Adrenal gland (tissue), 5 donors: ENCODE measurements around the gene LMX1B.

ENCODE experiments used
- CTCF ChIP-seq, 6 experiments: fragments of 450-650 bp in 4 of 6; fragments of 200-600 bp in 2 of 6; sonication (generic) in 1 of 6; IDR thresholded peaks; 1 replicate in 5 of 6; 2 replicates in 1 of 6; pipeline versions ENCODE4 v1.5.1 to v1.8.0; 2016 to 2021; ENCODE audit warnings: antibody characterized with exemption in 6 of 6, mild to moderate bottlenecking in 2 of 6, moderate library complexity in 1 of 6
- POLR2A ChIP-seq, 2 donors: fragments of 450-650 bp; IDR thresholded peaks; one replicate each; pipeline ENCODE4 v1.6.1; 2017; ENCODE audit warnings: antibody characterized with exemption in 2 of 2, mild to moderate bottlenecking in 2 of 2, moderate library complexity in 1 of 2
- donor health status: DM: no; HTN: no; CAD: no.

DNA sequence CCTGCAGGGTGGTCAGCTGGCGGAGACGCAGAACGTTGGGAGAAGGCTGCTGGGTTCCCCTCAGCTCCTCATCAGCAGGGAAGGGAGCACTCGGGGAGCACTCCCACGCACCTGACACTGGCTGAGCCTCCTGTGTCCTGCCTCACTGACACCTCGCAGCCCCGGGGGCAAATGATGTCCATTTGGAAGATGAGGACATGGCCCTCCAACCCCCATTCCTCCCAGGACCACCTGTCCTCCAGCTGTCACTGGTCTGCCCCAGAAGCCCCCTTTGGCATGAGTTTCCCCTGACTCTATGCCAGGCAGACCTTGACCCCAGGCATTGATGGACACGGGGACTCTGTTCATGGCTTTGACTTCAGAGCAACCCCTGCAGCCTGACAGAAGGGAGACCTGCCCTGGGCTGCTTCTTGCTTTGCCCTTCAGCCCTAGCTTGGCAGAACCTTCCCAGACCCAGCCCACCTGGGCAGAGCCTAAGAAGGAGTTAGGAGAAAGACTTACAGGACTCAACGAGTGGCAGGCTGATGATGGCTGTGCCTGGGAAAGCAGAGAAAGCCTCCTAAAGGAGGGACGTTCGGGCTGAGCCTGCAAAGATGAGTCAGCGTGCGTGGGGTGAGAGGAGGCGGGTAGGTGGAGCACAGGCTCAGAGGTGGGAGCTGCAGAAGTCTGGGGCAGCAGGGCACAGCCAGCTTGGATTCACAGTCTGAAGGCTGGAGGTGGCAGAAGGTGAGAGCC, 90.6 kb downstream of the LMX1B start:
- TF ChIP-seq CTCF (IDR thresholded peaks at IDR 0.05) (no peak), POLR2A (IDR thresholded peaks at IDR 0.05) (no peak)
